Prostate gland (tissue), 2 donors: Measurements from ENCODE around the gene ORC5. TPM values are rescaled to one million over a fixed set of nuclear protein-coding genes. Genes with fewer than 3 reads are reported as not detected.

Experiments
- DNase-seq: peaks from one replicate; pipeline ENCODE4 v3.0.0-alpha.2; 2019; ENCODE audit warnings: low spot score
- H3K27ac ChIP-seq, 2 donors: fragments of 200-600 bp; sonication (generic); 2 replicates each; pipeline ENCODE4 v1.5.1; 2017 to 2019
- H3K27me3 ChIP-seq: fragments of 200-600 bp; sonication (generic); replicated peaks from 2 replicates; pipeline ENCODE4 v1.5.1; 2019; ENCODE audit not compliant: insufficient read depth
- H3K36me3 ChIP-seq, 2 donors: fragments of 200-600 bp; sonication (generic); 1 replicate in 1 of 2; 2 replicates in 1 of 2; pipeline versions ENCODE4 v1.5.1 to v1.8.1; 2017 to 2019
- H3K4me1 ChIP-seq: fragments of 200-600 bp; sonication (generic); replicated peaks from 2 replicates; pipeline ENCODE4 v1.5.1; 2019
- H3K4me3 ChIP-seq, 2 donors: fragments of 200-600 bp; sonication (generic); 2 replicates each; pipeline ENCODE4 v1.5.1; 2017 to 2019
- H3K9me3 ChIP-seq: fragments of 200-600 bp; sonication (generic); 2 replicates; pipeline ENCODE4 v1.5.1; 2017
- CTCF ChIP-seq, 4 experiments: fragments of 200-600 bp in 2 of 4; fragments of 450-650 bp in 2 of 4; sonication (generic) in 2 of 4; IDR thresholded peaks; 1 replicate in 3 of 4; 2 replicates in 1 of 4; pipeline ENCODE4 v1.5.1; 2016 to 2019; ENCODE audit warnings: antibody characterized with exemption in 4 of 4, mild to moderate bottlenecking in 2 of 4, moderate library complexity in 2 of 4
- POLR2A ChIP-seq: fragments of 450-650 bp; IDR thresholded peaks from one replicate; pipeline ENCODE4 v1.6.1; 2016; ENCODE audit warnings: antibody characterized with exemption, mild to moderate bottlenecking
- POLR2AphosphoS5 ChIP-seq: sonication (generic); formaldehyde crosslinking; IDR thresholded peaks from one replicate; pipeline ENCODE4 v1.6.1; 2017; ENCODE audit warnings: antibody characterized with exemption
- WGBS: methylation state at CpG from one replicate; pipeline ENCODE4 v1.1.5; 2018; 5-methylcytosine and 5-hydroxymethylcytosine counted together
- intact Hi-C: fragments of 100-400 bp; cut with DNase I; formaldehyde crosslinking; loops from one replicate; pipeline ENCODE4 v1.14.2; 2022
- total RNA-seq, 2 donors: library from RNA; depleted of rRNA; stranded (reverse); fragments of >200 nt; gene quantifications; one replicate each; pipeline ENCODE4 v1.1.0, GENCODE V29; 2016

Gene ORC5
- total RNA-seq, 2 donors from 2014 or later, result 31.6 to 50.5 TPM

GRCh38 chr7:104124893-104125477 is 82.8 kb downstream of the ORC5 start:
- Histone ChIP-seq H3K27me3 (no peaks in the 10 kb centered on the region), H3K36me3 (no peaks in the 10 kb centered on the region), H3K27ac (no peak overlapping the region), H3K9me3 (no peaks in the 10 kb centered on the region), H3K4me3 (no peak overlapping the region), H3K4me1 (no peaks in the 10 kb centered on the region)
- TF ChIP-seq POLR2A (no peak), CTCF (IDR thresholded peaks at IDR 0.05) (no peak), POLR2AphosphoS5 (no peak)
- intact Hi-C loops, result no loop called here
- DNase-seq, result no peak
- WGBS, result 81% methylated on average over 4 of the region's 4 CpGs

- 92% methylated on average over 3 of the region's 3 CpGs for WGBS
- Histone ChIP-seq H3K4me3 (no peak overlapping the region), H3K9me3 (no peaks in the 10 kb centered on the region), H3K27me3 (no peaks in the 10 kb centered on the region), H3K27ac (no peak overlapping the region), H3K36me3 (no peaks in the 10 kb centered on the region), H3K4me1 (no peaks in the 10 kb centered on the region)
- no peak for TF ChIP-seq POLR2AphosphoS5
- no peak for TF ChIP-seq POLR2A
- TF ChIP-seq CTCF (IDR thresholded peaks at IDR 0.05), result no peak
- DNase-seq, result no peak
- intact Hi-C loops, result no loop called here
Observed at GRCh38 chr7:104124469-104124868, 83.3 kb downstream of the ORC5 start.

DNA sequence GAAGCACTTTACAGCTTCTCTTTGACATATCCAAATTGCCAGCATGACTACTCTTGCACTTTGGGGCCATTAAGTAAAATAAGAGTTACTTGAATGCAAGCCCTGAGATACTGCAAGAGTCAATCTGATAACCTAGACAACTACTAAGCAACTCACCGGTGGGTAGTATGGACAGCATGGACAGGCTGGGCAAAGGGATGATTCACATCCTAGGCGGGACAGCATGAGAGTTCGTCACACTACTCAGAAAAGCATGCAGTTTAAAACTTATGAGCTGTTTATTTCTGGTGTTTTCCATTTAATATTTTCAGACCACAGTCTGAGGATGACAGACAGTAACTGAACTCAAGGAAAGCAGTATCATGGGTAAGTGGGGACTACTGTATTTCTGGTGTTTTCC is 84.0 kb downstream of the ORC5 start:
- intact Hi-C loops, result no loop called here
- WGBS, result 91% methylated on average over 3 of the region's 3 CpGs
- Histone ChIP-seq H3K36me3 (no peaks in the 10 kb centered on the region), H3K27ac (no peak overlapping the region), H3K27me3 (no peaks in the 10 kb centered on the region), H3K4me3 (no peak overlapping the region), H3K4me1 (no peaks in the 10 kb centered on the region), H3K9me3 (no peaks in the 10 kb centered on the region)
- no peak for TF ChIP-seq CTCF (IDR thresholded peaks at IDR 0.05)
- no peak for TF ChIP-seq POLR2AphosphoS5
- TF ChIP-seq POLR2A, result no peak
- DNase-seq, result no peak

DNA sequence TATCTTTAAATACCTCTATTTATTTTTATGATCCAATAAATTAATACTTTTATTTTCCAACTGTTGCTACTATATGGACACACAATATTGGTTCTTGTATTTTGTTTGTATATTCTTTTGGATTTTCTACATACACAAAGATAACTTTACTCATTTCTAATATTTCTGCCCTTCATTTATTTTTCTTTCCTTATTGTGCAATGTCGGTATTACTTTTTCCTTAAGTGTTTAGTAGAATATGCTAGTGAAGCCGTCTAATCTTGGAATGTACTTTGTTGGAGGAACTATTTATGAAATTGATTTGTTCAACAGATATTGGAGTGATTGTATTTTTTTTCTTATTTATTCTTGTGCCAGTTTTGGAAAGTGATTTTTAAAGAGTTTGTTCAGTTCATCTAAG is 94.0 kb downstream of the ORC5 start:
- no peak overlapping the region for H3K27ac ChIP-seq
- DNase-seq, result no peak
- H3K4me3 ChIP-seq, result no peak overlapping the region
- no peaks in the 10 kb centered on the region for H3K9me3 ChIP-seq
- H3K27me3 ChIP-seq, result no peaks in the 10 kb centered on the region
- intact Hi-C loops, result no loop called here
- H3K36me3 ChIP-seq, result no peaks in the 10 kb centered on the region
- 87% methylated on average over 2 of the region's 2 CpGs for WGBS
- no peaks in the 10 kb centered on the region for H3K4me1 ChIP-seq
- TF ChIP-seq CTCF (IDR thresholded peaks at IDR 0.05) (no peak), POLR2AphosphoS5 (no peak), POLR2A (no peak)

DNA sequence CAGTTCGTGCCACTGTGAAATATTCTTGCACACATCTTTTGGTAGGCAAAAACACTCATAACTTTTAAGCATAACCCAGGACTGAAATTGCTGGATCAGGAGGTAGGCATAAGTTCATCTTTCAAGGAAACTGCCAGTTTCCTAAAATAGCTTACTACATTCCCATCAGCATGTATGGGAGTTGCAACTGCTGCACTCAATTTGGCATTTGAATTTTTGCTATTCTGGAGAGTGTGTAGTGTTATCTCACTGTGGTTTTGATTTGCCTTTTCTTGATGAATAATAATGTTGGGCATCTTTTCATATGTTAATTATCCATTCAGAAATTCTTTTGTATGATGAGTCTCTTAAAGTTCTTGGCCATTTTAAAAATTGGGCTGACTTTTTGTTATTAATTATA is 95.2 kb downstream of the ORC5 start:
- Histone ChIP-seq H3K27me3 (no peaks in the 10 kb centered on the region), H3K36me3 (no peaks in the 10 kb centered on the region), H3K4me1 (no peaks in the 10 kb centered on the region), H3K4me3 (no peak overlapping the region), H3K9me3 (no peaks in the 10 kb centered on the region), H3K27ac (no peak overlapping the region)
- 88% methylated on average over 1 of the region's 1 CpG for WGBS
- DNase-seq, result no peak
- intact Hi-C loops, result no loop called here
- TF ChIP-seq CTCF (IDR thresholded peaks at IDR 0.05) (no peak), POLR2AphosphoS5 (no peak), POLR2A (no peak)
